ENCODE measurements around the gene ZBED4. TPM values are rescaled to one million over a fixed set of nuclear protein-coding genes. Genes with fewer than 3 reads are reported as not detected.

The ZBED4 gene
- total and polyA plus RNA-seq, 2 of the 13 experiments (the other 11 are each of a cell fraction or from before 2014, with no cell fraction given) = 5.4 to 9.6 TPM

GRCh38 chr22:49852898-49853894 lies at the start of gene ZBED4 (continued):
- TF ChIP-seq ZBTB39 (CRISPR knock-in tag; IDR thresholded peaks at IDR 0.05) (peak; percentile 57; the same call in 1 of the 2 replicates), TAF1 (CRISPR knock-in tag; IDR thresholded peaks at IDR 0.05) (peak; percentile 91), GATA4 (IDR thresholded peaks at IDR 0.05; ENCODE audit: borderline replicate concordance, low read depth) (peak; percentile 33; the same call in 1 of the 2 replicates), ZNF710 (CRISPR knock-in tag; IDR thresholded peaks at IDR 0.05; ENCODE audit: borderline replicate concordance) (peak; percentile 73), FOXJ3 (CRISPR knock-in tag; IDR thresholded peaks at IDR 0.05; ENCODE audit: borderline replicate concordance) (no peak), ZNF567 (CRISPR knock-in tag; IDR thresholded peaks at IDR 0.05; ENCODE audit: borderline replicate concordance) (no peak), POLR2AphosphoS5 (IDR thresholded peaks at IDR 0.05; ENCODE audit: low read depth, low read length) (peak; percentile 61; the same call in 1 of the 2 replicates), POLR2G (IDR thresholded peaks at IDR 0.05; ENCODE audit: low read depth, low read length) (peak; percentile 93), ZBTB26 (CRISPR knock-in tag; IDR thresholded peaks at IDR 0.05; ENCODE audit: borderline replicate concordance) (no peak; the same call in 1 of the 2 replicates), NR2F2 (IDR thresholded peaks at IDR 0.05; ENCODE audit: borderline replicate concordance, low read depth) (no peak), SMARCC2 (IDR thresholded peaks at IDR 0.05) (no peak), ARNT2 (CRISPR knock-in tag; IDR thresholded peaks at IDR 0.05; ENCODE audit: low read depth) (peak; percentile 74; the same call in 1 of the 2 replicates), KDM5A (IDR thresholded peaks at IDR 0.05; ENCODE audit: borderline replicate concordance, low read length) (no peak), UBTF (CRISPR knock-in tag; IDR thresholded peaks at IDR 0.05) (peak; percentile 90), ZNF224 (CRISPR knock-in tag; IDR thresholded peaks at IDR 0.05) (peak; percentile 80; the same call in 1 of the 2 replicates), IRF9 (CRISPR knock-in tag; IDR thresholded peaks at IDR 0.05; ENCODE audit: borderline replicate concordance) (peak; percentile 72; the same call in 1 of the 2 replicates), DMAP1 (CRISPR knock-in tag; IDR thresholded peaks at IDR 0.05) (peak; percentile 59; the same call in 1 of the 2 replicates), KLF6 (CRISPR knock-in tag; IDR thresholded peaks at IDR 0.05) (peak; percentile 67; the same call in 1 of the 2 replicates), KMT2A (CRISPR knock-in tag; IDR thresholded peaks at IDR 0.05) (0 out of 2 replicates have a peak, but pooled peaks have one; percentile 19)

Data from HepG2 (cell line).